Measurements from ENCODE around the gene CARHSP1. TPM values are rescaled to one million over a fixed set of nuclear protein-coding genes. Genes with fewer than 3 reads are reported as not detected.
"Not testable (repeated sequence)": the region's sequence is repeated elsewhere in the genome, so short reads cannot be mapped to it uniquely, and the experiment has no call there.

The CARHSP1 gene
- total and polyA plus RNA-seq, 4 donors: 68.4 to 148 (median 102) TPM

GRCh38 chr16:8804313-8804712, 64.5 kb downstream of the CARHSP1 start:
- 93 to 98% methylated on average over 6 of the region's 6 CpGs for WGBS, 2 donors

GRCh38 chr16:8803733-8804132, 65.1 kb downstream of the CARHSP1 start:
- H3K9me3 ChIP-seq (ENCODE audit: control insufficient read depth in 4 of 4, insufficient read depth in 3 of 4, low read length in 3 of 4); H3K27ac ChIP-seq (ENCODE audit: low read depth in 1 of 2, low read length in 1 of 2); H3K27me3 ChIP-seq (ENCODE audit: control insufficient read depth in 3 of 3, insufficient read depth in 3 of 3, low read length in 2 of 3); ATAC-seq (ENCODE audit: insufficient read depth, low FRiP score); DNase-seq; H3K4me1 ChIP-seq (ENCODE audit: control insufficient read depth in 5 of 5, insufficient read depth in 5 of 5, low read length in 5 of 5); H3K4me3 ChIP-seq; H3K9ac ChIP-seq (ENCODE audit: insufficient read depth in 1 of 2, low read length in 2 of 2): not testable (repeated sequence)
- 93 to 96% methylated on average over 12 of the region's 12 CpGs for WGBS, 2 donors
- H3K36me3 ChIP-seq (ENCODE audit: control insufficient read depth in 4 of 4, insufficient read depth in 4 of 4, low read length in 4 of 4): peaks cover 38 to 47% (median 40%) of the 10 kb centered on the region in 4 donors

More at GRCh38 chr16:8804313-8804712, 64.5 kb downstream of the CARHSP1 start:
- Histone ChIP-seq H3K36me3 (ENCODE audit: control insufficient read depth in 4 of 4, insufficient read depth in 4 of 4, low read length in 4 of 4) (peaks cover 38 to 48% (median 43%) of the 10 kb centered on the region in 4 donors), H3K27ac (ENCODE audit: low read depth in 1 of 2, low read length in 1 of 2) (no peak overlapping the region), H3K4me3 (no peak overlapping the region), H3K9me3 (ENCODE audit: control insufficient read depth in 4 of 4, insufficient read depth in 3 of 4, low read length in 3 of 4) (no peaks in the 10 kb centered on the region), H3K4me1 (ENCODE audit: control insufficient read depth in 5 of 5, insufficient read depth in 5 of 5, low read length in 5 of 5) (peaks cover 0 to 5% (median 2%) of the 10 kb centered on the region in 5 donors), H3K9ac (ENCODE audit: insufficient read depth in 1 of 2, low read length in 2 of 2) (no peak overlapping the region), H3K27me3 (ENCODE audit: control insufficient read depth in 3 of 3, insufficient read depth in 3 of 3, low read length in 2 of 3) (no peaks in the 10 kb centered on the region)
- no peak for DNase-seq
- TF ChIP-seq CTCF (IDR thresholded peaks at IDR 0.05; ENCODE audit: control extremely low read depth, extremely low read depth): no peak
- ATAC-seq (ENCODE audit: insufficient read depth, low FRiP score): no peak

Other genes with a start within 250 kb of the CARHSP1 start
- 10 to 100 TPM; 36.5 to 39.4 TPM for gene METTL22, start 247.3 kb downstream of the CARHSP1 start, total RNA-seq
- 10 to 100 TPM; 17.9 to 28.4 TPM for gene METTL22, start 247.3 kb downstream of the CARHSP1 start, polyA plus RNA-seq
- 10 to 100 TPM in 1 of 2 donors, 1 to 10 TPM in 1; 9.6 to 14.0 TPM for gene ABAT, start 194.4 kb downstream of the CARHSP1 start, total RNA-seq
- 1 to 10 TPM; 4.4 to 4.5 TPM for gene ABAT, start 194.4 kb downstream of the CARHSP1 start, polyA plus RNA-seq
- 10 to 100 TPM in 1 of 2 donors, 1 to 10 TPM in 1; 6.9 to 10.7 TPM for gene TMEM186, start 71.4 kb downstream of the CARHSP1 start, total RNA-seq
- gene TMEM186, start 71.4 kb downstream of the CARHSP1 start, polyA plus RNA-seq: 1 to 10 TPM; 6.5 to 9.5 TPM
- gene PMM2, start 71.2 kb downstream of the CARHSP1 start, total RNA-seq: 10 to 100 TPM; 27.1 to 40.0 TPM
- gene PMM2, start 71.2 kb downstream of the CARHSP1 start, polyA plus RNA-seq: 10 to 100 TPM; 30.6 to 33.4 TPM
- not detected for gene LITAFD, start 13.3 kb upstream of the CARHSP1 start, total RNA-seq
- gene LITAFD, start 13.3 kb upstream of the CARHSP1 start, polyA plus RNA-seq: not detected
- gene USP7, start 94.9 kb upstream of the CARHSP1 start, total RNA-seq: 100 to 1,000 TPM in 1 of 2 donors, 10 to 100 TPM in 1; 79.8 to 174 TPM
- 10 to 100 TPM; 19.7 to 32.2 TPM for gene USP7, start 94.9 kb upstream of the CARHSP1 start, polyA plus RNA-seq
- gene HAPSTR1, start 222.6 kb upstream of the CARHSP1 start, total RNA-seq: 10 to 100 TPM; 62.7 to 81.7 TPM
- 10 to 100 TPM; 10.1 to 18.5 TPM for gene HAPSTR1, start 222.6 kb upstream of the CARHSP1 start, polyA plus RNA-seq

Data from lung (tissue), 12 donors.